ENCODE data around the gene RPEL1.

The RPEL1 gene

GRCh38 chr10:103282961-103283360 is 37.3 kb downstream of the RPEL1 start:
- no peak for DNase-seq

DNA sequence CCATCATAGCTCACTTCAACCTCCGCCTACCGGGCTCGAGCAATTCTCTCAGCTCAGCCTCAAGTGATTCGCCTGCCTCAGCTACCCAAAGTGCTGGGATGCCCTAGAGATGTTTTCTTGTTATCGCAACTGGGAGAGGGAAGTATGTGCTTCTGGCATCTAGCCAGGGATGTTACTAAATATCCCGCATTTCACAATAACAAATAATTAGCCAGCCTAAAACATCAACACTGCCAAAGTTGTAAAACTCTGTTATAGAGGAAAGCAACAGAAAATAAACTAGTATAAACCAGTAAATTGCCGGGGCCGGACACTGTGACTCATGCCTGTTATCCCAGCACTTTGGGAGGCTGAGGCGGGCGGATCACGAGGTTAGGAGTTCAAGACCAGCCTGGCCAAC is 38.5 kb downstream of the RPEL1 start:
- DNase-seq, result no peak

DNA sequence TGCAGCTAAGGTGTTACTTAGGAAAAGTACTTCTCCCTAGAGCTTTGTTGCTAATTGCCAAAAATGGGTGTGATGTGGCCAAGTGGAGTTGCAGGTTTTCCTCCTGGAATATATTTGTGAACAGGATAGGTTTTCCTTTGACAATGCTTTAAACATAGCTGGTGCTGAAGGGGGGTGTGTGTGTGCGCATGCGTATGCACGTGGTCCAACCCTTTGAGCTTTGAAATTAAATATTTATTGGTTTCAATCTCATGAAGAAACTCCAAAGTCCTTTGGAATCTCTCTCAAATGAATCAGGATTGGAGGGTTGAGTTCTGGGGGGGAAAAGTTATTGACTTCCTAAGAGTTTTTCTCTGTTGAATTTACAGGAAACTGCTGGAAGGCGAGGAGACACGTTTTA is 42.3 kb downstream of the RPEL1 start:
- DNase-seq, result no peak

- DNase-seq, result no peak
These were observed 45.9 kb downstream of the RPEL1 start for GRCh38 chr10:103291588-103291987.

DNA sequence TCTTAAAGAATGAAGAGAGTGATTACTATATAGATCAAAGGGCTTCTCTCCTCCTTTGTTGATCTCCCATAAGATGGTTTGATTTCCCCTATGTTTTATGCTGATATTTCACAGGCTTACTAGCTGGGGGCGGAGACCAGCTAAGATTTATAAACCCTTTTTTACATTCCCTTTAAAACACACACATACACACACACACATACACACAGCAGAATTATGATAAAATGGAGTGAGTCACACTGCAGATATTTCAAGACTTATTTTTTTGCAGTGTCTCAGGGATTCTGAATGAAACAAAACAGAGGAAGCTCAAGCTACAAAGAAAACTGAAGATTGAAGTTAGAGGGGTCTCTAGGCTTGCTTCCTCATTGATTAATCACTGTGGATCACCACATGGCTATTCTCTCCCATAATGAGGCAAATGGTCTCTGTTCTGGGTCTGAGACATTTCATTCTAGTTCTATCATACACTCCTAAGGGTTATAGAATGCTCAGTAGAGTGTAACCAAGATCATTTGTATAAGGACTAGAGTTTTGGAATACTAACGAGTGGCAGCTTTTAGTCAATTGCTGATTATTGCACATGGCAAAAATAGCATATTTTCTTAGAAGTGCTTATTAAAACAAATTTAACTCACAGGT is 49.8 kb downstream of the RPEL1 start:
- DNase-seq, result no peak

All from activated CD4-positive, alpha-beta T cell treated with anti-CD3 and anti-CD28 coated beads for 48 hours (primary cell).